ENCODE measurements around the gene KRI1.

The KRI1 gene

GRCh38 chr19:10565567-10566407 lies at the start of gene KRI1:
Gene KRI1, minus strand, starts transcription at chr19:10566010. Its CDS starts 11 bp downstream, at chr19:10565999.
- peak; percentile 98 for DNase-seq (ENCODE audit: low read depth)

GRCh38 chr19:10612499-10613119 lies 46.8 kb upstream of the KRI1 start:
- no peak for DNase-seq (ENCODE audit: low read depth)

GRCh38 chr19:10611907-10612306 lies 46.1 kb upstream of the KRI1 start:
- no peak for DNase-seq (ENCODE audit: low read depth)

- no peak for DNase-seq (ENCODE audit: low read depth)
Measured at GRCh38 chr19:10604460-10604980, 38.7 kb upstream of the KRI1 start.

GRCh38 chr19:10603873-10604459 lies 38.2 kb upstream of the KRI1 start:
- peak; percentile 17 for DNase-seq (ENCODE audit: low read depth)

GRCh38 chr19:10603084-10603872 lies 37.5 kb upstream of the KRI1 start:
- peak; percentile 72 for DNase-seq (ENCODE audit: low read depth)

- DNase-seq (ENCODE audit: low read depth), result peak; percentile 80
Measured at GRCh38 chr19:10602330-10603083, 36.7 kb upstream of the KRI1 start.

- DNase-seq (ENCODE audit: low read depth), result no peak
Measured at GRCh38 chr19:10601999-10602329, 36.2 kb upstream of the KRI1 start.

GRCh38 chr19:10600149-10600548 lies 34.3 kb upstream of the KRI1 start:
- no peak for DNase-seq (ENCODE audit: low read depth)

- DNase-seq (ENCODE audit: low read depth), result no peak
Measured at GRCh38 chr19:10593820-10594637, 28.2 kb upstream of the KRI1 start.

- no peak for DNase-seq (ENCODE audit: low read depth)
Measured at GRCh38 chr19:10593148-10593547, 27.3 kb upstream of the KRI1 start.

- no peak for DNase-seq (ENCODE audit: low read depth)
Measured at GRCh38 chr19:10587839-10588150, 22.0 kb upstream of the KRI1 start.

GRCh38 chr19:10587022-10587838 lies 21.4 kb upstream of the KRI1 start, which contains the start of gene AP1M2:
Gene AP1M2, minus strand, starts transcription at chr19:10587312. Its CDS starts 81 bp downstream, at chr19:10587231.
- no peak for DNase-seq (ENCODE audit: low read depth)

GRCh38 chr19:10586396-10586795 lies 20.6 kb upstream of the KRI1 start:
- DNase-seq (ENCODE audit: low read depth), result no peak

- DNase-seq (ENCODE audit: low read depth), result no peak
Measured at GRCh38 chr19:10583036-10583776, 17.4 kb upstream of the KRI1 start.

GRCh38 chr19:10582091-10582490 lies 16.3 kb upstream of the KRI1 start:
- no peak for DNase-seq (ENCODE audit: low read depth)

- DNase-seq (ENCODE audit: low read depth), result peak; percentile 83
Measured at GRCh38 chr19:10580979-10581631, 15.3 kb upstream of the KRI1 start.

GRCh38 chr19:10577951-10578350 lies 12.1 kb upstream of the KRI1 start:
- DNase-seq (ENCODE audit: low read depth), result no peak

All from stimulated activated CD4-positive, alpha-beta T cell treated with anti-CD3 and anti-CD28 coated beads, Interleukin-2, amount 100 ng/mL, for 4 hours (primary cell).